GM21576 (cell line): ENCODE data around the gene NAA40.

ENCODE experiments used
- ATAC-seq: cut with Tn5 transposase; IDR thresholded peaks from one replicate; pipeline ENCODE4 v1.9.1; 2021; ENCODE audit warnings: mild to moderate bottlenecking, moderate library complexity; ENCODE audit not compliant: unreplicated experiment

NAA40 gene

DNA sequence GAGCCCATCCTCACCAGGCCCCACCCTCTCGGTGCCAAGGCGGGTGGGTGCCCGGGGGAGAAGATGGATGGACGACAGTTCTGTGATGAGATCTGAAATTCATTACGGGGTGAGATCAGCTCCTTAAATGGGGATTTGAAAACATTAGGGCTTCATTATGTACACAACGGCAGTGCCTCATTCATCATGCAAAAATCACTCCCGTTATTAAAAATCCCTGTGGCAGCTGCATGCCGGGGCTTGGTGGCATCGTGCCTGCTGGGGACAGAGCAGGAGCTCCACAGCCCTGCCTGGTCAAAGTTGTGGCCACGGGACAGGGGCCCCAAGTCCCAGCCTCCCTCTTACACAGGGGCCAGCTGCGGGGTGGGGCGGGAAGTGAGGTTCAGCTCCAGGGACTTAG lies 67.6 kb downstream of the NAA40 start:
- no peak for ATAC-seq
